Measurements from ENCODE around the gene B3GALNT2.

DNA sequence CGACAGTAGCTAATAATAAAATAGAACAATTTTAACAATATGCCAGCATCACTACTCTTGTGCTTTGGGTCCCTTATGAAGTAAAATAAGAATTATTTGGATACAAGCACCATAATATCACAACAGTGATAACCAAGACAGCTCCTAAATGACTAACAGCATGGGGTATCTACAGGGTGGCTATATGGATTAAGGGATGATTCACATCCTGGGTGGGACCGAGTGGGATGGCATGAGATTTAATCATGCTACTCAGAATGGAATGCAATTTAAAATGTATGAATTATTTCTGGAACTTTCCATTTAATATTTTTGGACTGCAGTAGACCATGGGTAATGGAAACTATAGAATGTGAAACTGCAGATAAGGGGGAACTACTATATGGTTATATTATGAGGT, 28.1 kb upstream of the B3GALNT2 start:
- TF ChIP-seq, protein P1, sequence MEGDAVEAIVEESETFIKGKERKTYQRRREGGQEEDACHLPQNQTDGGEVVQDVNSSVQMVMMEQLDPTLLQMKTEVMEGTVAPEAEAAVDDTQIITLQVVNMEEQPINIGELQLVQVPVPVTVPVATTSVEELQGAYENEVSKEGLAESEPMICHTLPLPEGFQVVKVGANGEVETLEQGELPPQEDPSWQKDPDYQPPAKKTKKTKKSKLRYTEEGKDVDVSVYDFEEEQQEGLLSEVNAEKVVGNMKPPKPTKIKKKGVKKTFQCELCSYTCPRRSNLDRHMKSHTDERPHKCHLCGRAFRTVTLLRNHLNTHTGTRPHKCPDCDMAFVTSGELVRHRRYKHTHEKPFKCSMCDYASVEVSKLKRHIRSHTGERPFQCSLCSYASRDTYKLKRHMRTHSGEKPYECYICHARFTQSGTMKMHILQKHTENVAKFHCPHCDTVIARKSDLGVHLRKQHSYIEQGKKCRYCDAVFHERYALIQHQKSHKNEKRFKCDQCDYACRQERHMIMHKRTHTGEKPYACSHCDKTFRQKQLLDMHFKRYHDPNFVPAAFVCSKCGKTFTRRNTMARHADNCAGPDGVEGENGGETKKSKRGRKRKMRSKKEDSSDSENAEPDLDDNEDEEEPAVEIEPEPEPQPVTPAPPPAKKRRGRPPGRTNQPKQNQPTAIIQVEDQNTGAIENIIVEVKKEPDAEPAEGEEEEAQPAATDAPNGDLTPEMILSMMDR (IDR thresholded peaks at IDR 0.05) = no peak
- no peak for TF ChIP-seq POLR2A (IDR thresholded peaks at IDR 0.05)
